Ramos (cell line): Measurements from ENCODE around the gene NDUFS7.
"Not testable (repeated sequence)": the region's sequence is repeated elsewhere in the genome, so short reads cannot be mapped to it uniquely, and the experiment has no call there.

Source experiments
- in situ Hi-C: fragments of 300-500 bp; cut with MboI; formaldehyde crosslinking; loops from one replicate; pipeline ENCODE4 v1.14.3; 2022; ENCODE audit warnings: low sequenced_read_pairs; ENCODE audit not compliant: unreplicated experiment

The NDUFS7 gene

DNA sequence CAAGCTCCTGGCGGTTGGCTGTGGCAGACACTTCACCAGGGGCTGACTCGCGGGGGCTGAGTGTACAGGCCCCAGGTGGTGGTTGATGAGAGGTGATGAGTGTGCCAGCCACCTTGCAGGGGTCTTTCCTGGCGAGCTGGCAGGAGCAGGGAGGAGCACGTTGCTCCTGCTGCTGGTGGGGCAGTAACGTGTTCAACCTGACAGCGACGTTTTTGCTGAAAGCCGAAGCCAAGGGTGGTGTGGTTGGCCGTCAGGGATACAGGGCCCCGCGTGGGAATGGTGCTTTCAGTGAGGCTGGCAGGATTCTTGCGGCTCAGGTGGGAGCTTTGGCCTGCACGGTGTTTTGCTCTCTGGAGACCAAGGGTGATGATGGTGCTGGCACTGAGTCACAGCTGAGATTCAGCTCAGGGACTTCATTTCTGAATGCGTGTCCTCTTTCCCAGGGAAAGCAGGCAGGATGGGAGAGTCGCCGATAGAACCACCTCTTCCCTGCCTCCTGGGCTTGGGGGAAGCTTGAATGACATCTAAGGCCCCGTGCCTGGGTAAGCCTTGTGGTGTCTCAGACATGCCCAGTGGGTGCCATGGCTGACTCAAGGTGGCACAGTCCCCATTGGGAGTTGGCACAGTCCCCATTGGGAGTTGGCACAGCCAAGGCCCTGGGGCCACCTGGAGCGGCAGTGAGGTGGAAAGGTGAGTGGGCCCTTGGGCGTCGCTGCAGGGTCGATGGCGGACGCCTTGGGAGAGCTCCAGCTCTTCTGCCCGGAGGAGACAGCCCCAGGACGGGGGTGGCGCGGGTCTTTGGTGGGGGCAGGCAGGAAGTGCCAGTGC, 32.5 kb downstream of the NDUFS7 start:
- in situ Hi-C loops = no loop called here

DNA sequence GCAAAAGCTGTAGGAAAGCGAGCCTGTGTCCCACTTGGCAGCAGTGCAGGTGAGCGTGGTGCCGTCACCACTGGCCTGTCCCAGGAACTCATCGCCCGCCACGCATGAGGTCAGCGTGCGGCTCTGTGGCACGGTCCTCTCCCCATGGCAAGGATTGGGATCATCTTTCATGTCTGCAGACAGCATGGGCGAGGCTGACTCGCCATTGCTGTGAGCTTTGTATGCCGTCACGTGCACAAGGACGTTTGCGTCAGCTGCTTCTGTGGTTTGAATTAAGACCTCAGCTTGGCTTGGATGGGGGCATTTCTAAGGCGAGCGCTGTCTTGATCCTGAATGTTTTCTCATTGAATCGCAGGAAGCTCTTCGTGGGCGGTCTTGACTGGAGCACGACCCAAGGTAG, 33.4 kb downstream of the NDUFS7 start:
- in situ Hi-C loops = no loop called here

DNA sequence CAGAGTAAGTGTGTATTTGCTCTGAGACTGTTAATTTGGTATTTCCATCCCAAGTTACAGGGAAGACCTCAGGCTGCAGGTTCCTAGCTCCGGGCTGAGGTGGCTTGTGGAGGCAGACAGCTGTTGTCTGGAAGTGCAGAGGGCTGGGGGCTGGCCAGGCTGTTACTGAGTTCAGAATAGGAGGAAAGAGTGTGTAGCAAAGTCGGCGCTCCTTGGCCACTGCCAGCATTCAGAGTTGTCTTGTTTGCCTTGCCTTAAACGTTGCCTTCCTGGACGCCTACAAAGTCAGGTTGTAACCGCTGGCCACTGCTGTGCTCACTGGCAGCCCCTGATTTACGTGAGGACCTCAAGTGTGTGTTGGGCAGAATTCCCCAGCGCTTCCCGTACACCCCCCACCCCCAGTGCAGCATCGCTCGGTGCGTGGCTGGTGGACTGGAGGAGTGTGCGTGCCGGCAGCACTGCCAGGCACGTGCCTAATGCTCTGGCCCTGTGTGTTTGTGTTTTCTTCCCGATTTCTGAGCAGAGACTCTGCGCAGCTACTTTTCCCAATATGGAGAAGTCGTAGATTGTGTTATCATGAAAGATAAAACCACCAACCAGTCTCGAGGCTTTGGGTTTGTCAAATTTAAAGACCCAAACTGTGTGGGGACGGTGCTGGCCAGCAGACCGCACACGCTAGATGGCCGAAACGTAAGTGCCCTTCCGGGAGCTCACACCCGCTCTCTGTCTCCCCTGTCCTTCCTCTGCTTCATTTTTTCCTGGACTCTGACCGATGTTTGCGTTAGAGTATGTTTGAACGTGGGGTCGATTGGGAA, 34.2 kb downstream of the NDUFS7 start:
- in situ Hi-C loops = no loop called here

DNA sequence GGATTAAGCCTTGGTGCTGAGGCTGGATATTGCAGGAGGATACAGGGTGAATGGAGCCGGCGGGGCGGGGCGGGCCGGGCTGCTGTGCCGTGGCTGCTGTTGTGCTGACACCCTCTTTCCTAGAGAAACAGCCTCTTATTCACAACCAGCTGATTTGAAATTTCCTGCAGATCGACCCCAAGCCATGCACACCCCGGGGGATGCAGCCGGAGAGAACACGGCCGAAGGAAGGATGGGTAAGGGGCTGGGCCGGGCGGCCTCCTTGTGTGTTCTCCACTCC, 34.7 kb downstream of the NDUFS7 start:
- in situ Hi-C loops = no loop called here

DNA sequence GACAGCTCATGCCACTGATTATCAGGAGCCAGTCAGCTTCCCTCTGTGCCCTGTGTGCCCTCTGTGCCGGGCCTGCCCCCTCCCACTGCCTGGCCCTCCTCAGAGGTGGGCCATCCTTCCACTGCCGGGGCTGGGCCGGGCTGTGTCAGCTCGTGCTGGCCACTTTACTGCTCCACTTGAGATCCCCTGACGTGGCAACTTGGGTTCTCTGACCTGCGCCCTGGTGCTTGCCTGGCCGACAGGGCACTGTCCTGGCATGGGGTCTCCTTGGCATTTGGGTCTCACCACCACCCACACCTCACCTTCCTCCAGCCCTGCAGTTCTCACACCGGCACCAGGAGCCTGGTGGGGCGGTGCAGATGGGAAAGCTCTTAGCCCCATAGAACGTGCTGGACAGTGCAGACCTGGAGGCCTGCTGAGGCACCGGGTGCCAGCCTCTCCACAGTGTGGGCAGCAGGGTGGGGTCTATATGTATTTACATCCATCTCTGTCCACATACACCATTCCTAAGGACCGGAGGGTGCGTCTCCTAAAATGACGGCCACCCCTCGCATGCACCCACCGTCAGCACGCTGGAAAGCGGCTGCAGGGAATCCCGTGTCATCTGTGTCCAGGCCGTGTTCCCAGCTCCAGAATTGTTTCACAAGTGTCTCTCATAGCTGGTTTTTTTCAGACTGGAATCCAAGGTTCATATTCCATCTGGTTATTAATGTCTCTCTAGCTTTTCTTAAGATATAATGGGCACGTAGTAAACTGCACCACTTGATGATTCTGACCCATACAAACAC, 35.4 kb downstream of the NDUFS7 start:
- in situ Hi-C loops = no loop called here

DNA sequence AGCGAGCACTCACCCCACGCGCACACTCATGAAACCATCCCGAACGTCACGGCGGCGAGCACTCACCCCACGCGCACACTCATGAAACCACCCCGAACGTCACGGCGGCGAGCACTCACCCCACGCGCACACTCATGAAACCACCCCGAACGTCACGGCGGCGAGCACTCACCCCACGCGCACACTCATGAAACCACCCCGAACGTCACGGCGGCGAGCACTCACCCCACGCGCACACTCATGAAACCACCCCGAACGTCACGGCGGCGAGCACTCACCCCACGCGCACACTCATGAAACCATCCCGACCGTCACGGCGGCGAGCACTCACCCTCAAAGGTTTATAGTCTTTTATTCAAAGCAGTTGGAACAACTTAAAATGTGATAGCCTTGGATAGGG, 36.4 kb downstream of the NDUFS7 start:
- in situ Hi-C loops = not testable (repeated sequence)

DNA sequence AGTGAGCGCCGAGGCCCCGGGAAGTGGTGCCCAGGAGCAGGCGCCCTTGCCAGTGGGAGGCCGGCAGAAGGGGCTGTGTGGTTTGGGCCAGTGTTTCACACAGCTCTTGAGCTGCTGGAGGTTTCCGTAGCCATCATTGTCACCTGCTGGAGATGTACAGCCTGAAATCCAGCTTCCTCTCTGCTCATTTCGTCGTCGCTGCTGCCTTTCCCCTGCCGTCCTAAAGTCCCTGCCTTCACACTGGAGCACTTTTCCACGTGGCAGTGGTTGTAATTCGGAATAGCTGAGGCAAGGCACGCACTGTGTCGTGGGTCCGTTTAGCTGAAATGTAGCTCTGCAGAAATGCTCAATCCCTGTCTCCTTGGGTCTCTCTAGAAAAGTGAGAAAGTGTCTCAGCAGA, 36.9 kb downstream of the NDUFS7 start:
- in situ Hi-C loops = no loop called here

DNA sequence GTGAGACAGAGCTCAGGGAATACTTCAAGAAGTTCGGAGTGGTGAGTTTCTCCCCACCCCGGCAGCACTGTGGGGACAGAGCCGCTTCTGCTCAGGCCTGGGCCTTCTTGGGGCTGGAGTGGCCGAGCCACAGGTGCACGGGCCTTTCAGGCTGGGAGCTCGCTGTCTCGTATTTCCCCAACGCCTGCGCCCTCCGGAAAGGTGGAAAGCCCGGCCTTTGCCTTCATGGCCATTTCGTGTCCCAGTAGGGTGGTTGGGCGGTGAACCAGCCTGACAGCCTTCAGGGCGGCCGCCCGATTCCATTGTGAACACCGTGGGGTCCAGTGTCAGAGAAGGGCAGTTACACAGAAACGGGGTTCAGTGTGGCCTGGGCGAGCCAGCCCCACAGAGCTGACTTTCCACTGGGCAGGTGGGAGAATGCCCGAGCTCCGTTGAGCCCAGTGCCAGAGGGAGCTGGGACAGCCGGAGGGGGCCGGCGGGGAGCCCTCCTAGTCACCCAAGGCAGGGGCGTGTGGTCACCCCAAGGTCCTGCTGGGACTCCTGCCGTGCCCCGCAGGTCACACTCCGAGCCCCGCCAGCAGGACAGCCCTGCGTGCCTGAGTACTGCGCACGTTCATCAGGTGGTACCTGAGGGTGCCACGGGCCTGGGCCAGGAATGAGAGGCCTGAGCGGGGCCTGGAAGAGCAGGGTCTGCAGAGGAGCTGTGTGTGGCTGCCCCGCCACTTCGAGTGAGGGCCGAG, 37.7 kb downstream of the NDUFS7 start:
- in situ Hi-C loops = no loop called here

DNA sequence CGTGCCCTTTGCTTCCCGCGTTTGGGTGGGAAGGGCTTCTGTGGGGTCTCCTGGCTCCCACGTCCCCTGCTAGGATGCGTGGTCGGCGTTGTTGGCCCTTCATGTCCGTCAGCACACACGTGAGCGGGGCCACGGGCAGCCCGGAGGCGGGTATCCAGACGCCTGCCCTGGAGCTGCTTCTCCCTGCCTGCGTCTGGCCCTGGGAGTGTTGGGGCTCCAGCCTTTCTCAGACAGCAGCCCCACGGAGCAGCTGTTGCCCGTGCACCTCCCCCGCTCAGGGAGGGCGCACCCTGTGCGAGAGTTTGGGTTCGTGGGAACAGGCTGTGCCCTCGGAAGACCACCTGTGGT, 38.2 kb downstream of the NDUFS7 start:
- in situ Hi-C loops = no loop called here

DNA sequence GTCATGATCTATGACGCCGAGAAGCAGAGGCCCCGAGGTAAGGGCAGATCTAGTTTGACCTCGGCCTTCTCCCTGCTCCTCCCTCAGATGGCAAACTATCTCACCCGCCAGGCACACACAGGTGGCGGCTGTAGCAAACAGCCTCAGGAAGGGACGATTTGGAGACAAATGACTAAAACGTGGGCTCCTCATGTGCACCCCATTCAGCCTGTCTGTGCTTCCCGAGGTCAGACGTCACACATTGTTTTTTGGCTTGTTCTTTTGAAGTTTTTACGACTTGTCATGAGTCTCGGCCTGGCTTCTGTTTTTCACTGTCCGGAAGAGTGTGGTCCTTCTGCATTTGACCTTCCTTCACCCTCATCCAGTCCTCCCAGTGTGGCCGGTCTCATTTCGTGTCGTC, 38.7 kb downstream of the NDUFS7 start:
- in situ Hi-C loops = no loop called here

DNA sequence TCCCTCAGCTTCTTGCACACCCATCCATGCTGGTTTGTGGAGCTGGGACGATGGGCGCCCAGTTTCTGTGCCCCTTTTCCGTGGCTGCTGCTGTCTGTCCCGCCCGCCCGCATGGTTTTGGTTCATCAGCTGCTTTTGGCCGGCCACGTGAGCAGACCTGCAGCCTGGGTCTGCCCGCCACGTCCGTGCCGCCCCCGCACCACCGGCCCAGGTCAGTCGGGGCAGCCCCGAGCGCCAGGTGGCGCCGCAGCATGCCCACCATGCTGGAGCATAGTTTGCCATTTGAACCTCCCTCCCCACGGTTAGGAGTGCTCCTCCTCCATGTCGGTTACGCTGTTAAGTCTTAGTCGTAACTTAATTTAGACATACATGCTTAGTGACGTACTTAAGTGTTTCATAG, 39.2 kb downstream of the NDUFS7 start:
- in situ Hi-C loops = no loop called here

DNA sequence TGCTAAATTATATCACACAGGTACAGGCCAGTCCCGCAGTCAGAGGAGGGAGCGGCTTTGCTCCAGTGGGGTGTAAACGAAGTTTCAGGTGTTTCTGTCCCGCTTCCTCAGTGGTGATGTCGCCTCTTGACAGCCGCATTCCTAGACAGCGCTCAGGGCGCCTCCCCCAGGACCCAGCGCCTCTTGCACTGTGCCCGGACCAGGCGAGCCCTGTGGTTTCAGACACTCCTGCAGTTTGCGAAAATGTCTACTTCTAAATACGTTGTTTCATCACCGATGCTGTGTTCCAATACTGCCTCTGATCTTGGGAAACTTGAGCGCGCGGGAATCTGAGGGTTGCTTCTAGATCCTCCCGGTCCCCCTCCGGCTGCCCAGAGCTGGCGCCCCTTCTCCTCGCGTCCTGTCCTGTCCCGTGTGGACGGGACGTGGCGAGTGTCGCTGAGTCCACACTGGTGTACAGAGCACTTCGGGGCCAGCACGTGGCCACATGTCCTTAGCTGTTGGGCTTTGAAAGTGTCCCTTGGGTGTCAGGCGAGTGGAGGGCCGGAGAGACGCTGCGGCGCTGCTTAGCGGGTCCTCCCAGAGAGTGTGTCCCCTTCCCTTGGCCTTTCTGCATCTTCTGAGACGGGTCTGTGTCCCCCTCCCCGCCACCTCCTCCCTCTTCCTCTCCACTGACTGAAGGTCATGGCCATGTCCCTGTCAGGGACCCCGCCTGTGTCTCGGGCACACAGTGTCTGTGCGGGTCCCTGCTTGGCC, 39.9 kb downstream of the NDUFS7 start:
- in situ Hi-C loops = no loop called here

DNA sequence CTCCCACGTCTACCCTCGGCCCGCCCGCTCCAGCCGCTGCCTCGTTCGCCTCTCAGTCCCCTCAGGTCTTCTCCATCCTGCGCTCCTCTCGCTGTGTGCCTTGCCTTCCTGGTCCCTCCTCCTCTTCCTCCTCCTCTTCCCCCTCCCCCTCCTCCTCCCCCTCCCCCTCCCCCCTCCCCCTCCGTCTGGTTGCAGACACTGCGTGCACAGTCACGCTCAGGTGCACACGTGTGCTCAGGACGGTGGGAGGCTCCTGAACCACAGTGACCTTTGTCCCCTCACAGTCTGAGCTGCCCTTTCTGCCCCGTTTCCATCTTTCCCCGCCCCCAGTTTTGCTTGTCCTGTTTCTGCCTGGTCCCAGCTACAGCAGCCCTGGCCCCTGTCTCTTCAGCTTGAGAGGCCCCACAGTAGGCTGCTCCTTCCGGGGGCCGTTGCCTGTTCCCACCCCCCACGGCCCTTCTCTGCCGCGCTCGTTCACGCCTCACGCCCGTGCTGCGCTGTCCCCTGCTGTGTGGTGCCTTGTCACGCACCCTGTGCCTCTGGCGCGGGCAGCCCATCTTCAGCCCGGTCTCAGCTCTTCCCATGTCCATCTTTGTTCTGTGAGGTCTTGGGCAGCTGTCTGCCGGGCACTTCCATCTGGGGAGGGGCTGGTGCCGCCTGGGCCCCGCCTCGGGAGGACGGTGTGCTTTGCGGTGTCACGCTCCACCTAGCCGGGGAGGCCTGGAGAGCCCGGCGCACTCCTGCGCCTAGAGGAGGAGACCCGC, 40.7 kb downstream of the NDUFS7 start:
- in situ Hi-C loops = no loop called here

DNA sequence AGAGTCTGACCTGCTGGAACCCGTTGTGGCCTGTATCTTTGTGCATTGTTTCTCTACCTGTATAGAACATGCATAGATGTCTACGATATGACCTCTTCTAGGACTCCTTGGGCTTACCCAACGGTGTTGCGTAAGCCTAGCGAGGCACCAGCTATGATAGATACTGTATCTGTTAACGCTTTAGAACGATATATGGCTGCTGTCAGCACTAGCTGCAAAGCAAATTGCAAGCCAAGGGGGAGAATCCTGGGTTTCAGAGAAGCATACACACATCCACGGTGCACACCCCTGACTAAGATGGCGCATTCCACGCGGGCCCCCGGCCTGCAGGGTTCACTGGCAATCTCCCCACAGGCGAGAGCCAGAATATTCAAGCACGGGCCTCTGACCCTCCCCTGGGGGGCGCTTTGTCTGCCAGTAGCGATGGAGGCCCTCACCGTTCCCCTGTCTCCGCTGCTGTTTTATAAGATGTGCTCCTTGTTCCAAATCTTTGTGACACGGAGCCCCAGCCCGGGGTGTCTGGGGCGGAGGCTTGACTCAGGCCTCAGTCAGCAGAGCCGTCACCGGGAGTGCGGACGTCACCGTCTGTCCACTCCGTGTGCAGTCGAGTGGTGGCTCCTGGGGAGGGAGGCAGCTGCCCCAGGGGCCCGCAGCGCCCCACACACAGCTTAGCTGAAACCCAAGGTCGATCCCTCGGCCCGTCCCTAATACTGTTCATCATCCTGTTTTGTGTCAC, 41.6 kb downstream of the NDUFS7 start:
- in situ Hi-C loops = no loop called here

DNA sequence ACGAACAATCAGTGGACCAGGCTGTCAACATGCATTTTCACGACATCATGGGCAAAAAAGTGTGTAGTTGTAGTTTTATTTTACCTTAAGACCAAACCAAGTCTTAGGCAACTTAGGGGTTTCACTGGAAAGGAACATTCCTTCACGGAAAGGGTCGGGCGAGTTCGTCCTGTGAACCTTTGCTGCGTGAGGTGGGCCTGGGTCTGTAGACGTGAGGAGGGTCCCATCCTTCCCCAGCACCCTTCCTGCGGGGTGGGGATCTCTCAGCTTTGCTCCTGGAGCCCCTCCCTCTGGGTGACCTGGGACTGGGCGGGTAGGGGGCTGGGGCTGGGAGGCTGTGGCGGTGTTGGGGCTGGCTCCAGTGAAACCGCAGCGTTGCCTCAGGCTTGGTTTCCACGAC, 42.2 kb downstream of the NDUFS7 start:
- in situ Hi-C loops = no loop called here

DNA sequence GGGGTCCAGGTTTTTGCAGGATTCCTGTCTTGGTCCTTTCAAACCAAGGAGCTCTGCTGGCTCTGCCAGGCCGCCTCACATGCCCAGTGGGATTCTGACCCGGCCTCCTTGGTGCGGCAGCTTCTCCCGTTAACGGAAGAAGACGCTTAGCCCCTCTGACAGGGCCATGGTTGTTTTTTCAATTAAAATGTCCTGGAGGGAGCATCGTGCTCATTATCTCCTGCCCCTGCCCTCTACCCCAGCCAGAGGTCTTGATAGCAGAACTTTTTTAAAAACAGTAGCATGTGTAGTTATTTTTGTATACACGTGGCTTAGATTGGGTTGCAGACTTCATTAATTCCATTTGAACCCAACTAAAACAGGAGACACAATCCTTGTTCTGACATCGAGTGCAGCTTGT, 43.0 kb downstream of the NDUFS7 start:
- in situ Hi-C loops = no loop called here

DNA sequence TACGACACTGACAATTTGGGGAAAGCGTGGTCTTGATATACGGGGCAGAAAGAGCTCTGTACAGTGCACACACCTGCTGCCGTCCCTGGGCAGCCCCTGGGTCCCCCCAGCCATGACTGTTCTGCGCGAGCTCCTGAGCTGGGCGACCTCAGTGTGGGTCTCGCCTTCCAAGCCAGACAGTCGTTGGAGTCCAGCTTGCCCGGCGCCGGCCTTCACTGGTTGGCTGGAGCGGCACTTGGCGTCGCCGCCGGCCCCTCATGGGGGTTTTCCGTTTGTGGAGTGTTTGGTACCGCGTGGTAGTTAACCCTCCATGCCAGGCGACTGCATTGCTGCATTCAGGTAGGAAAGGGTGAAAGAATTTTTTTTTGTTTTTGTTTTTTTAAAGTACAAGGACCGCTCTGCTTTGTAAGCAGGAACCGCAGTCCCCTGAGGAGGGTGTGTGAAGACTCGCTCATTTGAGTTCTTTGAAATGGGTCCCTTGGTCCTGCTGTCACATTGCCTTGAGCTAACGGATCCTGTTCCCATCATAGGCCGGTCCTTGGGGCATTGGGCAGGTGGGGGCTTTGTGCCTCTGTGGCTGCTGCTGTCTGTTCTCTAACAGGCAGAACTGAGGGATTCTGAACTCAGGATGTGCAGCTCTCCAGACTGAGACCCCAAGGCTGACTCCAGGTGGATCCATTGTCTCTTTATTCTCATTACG, 43.7 kb downstream of the NDUFS7 start:
- in situ Hi-C loops = no loop called here
